MV-4-11 (cell line): ENCODE results near the gene RIPPLY2.
"Not testable (repeated sequence)": the region's sequence is repeated elsewhere in the genome, so short reads cannot be mapped to it uniquely, and the experiment has no call there.

Source experiments
- DNase-seq: peaks from one replicate; lab custom pipeline; 2025; lab: John Stamatoyannopoulos, UW

Gene RIPPLY2, protein sequence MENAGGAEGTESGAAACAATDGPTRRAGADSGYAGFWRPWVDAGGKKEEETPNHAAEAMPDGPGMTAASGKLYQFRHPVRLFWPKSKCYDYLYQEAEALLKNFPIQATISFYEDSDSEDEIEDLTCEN

GRCh38 chr6:83853178-83854000 is at the start of gene RIPPLY2:
RIPPLY2 (plus strand) TSS chr6:83853360; CDS start chr6:83853417, 57 bp downstream.
- no peak for DNase-seq

DNA sequence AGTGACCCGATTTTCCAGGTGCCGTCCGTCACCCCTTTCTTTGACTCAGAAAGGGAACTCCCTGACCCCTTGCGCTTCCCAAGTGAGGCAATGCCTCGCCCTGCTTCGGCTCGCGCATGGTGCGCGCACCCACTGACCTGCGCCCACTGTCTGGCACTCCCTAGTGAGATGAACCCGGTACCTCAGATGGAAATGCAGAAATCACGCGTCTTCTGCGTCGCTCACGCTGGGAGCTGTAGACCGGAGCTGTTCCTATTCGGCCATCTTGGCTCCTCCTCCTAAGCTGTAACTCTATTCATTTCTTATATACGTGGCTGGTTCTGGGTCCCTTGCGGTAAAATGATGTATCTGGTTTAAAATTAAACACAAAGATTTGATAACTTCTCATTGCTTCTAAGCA is 49.7 kb upstream of the RIPPLY2 start:
- not testable (repeated sequence) for DNase-seq

- DNase-seq = no peak
Observed at GRCh38 chr6:83804886-83805285, 48.3 kb upstream of the RIPPLY2 start.

DNA sequence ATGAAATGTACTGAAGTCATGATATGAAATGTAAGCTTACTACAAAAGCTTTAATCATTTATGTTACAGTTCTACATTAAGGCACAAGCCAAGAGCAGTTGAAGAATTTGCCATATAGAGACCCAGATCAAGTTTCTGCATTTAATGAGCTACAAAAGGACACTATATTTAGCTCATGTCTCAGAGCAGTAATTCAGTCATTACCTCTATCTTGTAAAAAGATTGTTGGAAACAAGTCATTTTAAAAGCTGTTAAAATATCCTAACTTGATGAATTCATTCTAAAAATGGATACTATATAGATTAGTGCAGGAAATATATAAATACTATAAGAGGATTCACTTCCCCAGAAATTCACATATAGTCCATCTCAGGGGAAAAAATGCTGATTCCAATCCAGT is 45.2 kb upstream of the RIPPLY2 start:
- no peak for DNase-seq

GRCh38 chr6:83808926-83809325 is 44.2 kb upstream of the RIPPLY2 start:
- DNase-seq = no peak

DNA sequence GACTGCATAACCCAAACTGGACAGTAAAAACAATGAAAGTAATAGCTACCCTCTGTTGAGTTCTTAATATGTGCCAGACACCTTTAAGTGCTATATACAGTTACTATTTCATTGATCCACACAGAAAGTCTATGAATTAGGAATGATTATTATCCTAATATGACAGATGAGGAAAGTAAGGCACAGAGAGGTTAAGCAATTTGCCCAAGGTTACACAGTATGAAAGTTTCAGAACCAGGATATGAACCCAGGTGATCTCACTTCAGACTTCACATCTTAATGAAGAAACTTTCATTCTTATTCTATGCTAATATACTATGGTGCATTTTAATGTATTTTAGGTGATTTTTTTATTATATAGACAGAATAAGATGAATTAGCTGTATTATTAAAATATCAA is 40.6 kb upstream of the RIPPLY2 start:
- DNase-seq = no peak

DNA sequence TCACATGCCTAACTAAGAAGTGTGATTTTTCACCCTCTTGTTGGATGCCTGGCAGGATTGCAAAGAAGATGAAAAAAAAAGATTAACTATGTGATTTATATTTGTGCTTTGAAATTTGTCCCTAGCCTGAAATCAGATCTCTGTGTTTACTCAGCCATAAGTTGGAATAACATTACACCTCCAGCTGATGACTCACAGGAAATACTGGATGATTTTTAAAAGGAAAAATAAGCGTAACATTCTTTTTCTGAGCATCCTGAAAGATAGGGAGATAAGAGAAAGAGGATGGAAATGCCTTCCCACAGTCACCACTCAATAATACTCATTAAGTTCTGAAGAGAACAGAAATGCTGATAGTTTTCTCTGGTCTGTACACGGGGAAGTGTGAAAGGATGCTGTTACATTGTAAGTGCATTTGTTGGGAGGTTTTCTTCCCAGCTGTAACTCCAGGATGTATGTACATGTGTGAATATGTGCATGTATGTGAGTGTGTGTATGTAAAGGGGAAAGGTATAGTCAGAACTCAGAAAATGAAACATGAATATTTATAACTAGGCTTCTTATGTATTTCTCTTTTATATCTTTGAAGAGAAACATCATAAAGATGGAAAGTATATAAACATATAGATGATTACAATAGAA is 37.4 kb upstream of the RIPPLY2 start:
- DNase-seq = no peak

DNA sequence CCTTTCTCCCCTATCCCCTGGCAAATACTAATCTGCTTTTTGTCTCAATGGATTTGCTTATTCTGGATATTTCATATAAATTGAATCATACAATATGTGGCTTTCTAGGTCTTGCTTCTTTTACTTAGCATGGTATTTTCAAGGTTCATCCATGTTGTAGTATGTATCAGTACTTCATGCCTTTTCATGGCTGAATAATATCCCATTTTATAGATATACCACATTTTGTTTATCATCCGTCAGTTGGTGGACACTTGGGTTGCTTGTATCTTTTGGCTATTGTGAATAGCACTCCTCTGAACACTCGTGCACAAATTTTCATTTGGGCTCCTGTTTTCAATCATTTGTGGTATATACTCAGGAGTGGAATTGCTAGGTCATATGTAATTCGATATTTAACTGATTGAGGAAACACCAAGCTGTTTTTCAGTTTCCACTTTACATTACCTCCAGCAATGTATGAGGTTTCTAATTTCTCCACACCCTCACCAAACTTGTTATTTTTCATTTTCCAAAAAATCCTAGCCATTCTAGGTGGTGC is 30.5 kb upstream of the RIPPLY2 start:
- DNase-seq = no peak

GRCh38 chr6:83824388-83824801 is 28.8 kb upstream of the RIPPLY2 start:
- no peak for DNase-seq

GRCh38 chr6:83824831-83825230 is 28.3 kb upstream of the RIPPLY2 start:
- no peak for DNase-seq

DNA sequence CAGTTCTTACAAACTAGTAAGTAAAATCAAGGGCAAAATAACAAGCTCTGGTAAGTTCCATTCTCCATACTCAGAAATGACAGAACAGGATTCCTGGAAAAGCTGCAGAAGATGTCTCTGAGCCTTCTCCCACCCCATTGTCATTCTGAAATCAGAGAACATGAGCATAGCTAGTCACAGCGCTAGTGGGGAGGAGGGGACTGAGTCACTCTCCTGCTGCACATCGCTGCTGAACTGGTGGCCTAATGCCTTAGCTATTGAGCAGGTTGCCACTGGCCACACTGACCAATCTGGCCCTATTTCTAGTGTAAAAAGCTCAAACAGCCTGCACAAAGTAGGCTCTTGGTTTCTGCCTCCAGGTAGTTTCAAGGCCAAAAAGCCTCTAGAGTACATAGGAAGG is 26.1 kb upstream of the RIPPLY2 start:
- DNase-seq = no peak

- DNase-seq = no peak
Observed at GRCh38 chr6:83838727-83839126, 14.4 kb upstream of the RIPPLY2 start.

DNA sequence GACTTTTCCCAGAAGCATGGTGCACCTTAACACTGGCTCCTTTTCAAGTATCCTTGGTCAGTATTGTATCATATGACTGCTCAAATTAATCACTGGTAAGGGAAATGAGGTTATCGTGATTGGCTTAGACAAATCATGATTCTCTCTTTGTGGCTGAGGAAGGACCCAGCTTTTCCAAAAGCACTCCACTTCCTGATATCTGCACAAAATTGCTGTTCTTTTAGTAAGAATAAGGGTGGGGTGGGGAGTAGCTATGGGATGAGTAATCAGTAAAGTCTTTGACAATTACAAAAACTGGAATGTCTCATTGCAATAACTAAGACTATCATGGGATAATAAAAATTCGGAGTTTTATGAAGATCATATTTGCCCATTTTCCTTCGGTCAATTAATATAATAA is 9.0 kb upstream of the RIPPLY2 start:
- DNase-seq = no peak

- DNase-seq = no peak
Observed at GRCh38 chr6:83846291-83846690, 6.9 kb upstream of the RIPPLY2 start.

- DNase-seq = no peak
Observed at GRCh38 chr6:83847179-83847578, 6.0 kb upstream of the RIPPLY2 start.

DNA sequence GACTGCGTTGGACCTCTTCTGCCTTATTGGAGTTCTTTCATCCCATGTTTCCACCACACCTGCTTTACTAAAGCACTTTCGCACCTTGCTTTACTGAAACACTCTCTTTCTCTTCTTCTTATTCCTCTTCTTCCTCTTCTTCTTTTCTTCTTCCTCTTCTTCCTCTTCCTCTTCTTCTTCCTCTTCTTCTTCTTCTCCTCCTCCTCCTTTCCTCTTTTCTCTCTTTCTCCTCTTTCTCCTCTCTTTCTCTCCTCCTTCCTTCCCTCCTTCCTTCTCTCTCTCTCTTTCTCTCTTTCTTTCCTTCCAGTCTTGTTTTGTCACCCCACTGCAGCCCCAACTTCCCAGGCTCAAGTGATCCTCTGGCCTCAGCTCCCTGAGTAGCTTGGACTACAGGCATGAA is 4.0 kb upstream of the RIPPLY2 start:
- DNase-seq = no peak

DNA sequence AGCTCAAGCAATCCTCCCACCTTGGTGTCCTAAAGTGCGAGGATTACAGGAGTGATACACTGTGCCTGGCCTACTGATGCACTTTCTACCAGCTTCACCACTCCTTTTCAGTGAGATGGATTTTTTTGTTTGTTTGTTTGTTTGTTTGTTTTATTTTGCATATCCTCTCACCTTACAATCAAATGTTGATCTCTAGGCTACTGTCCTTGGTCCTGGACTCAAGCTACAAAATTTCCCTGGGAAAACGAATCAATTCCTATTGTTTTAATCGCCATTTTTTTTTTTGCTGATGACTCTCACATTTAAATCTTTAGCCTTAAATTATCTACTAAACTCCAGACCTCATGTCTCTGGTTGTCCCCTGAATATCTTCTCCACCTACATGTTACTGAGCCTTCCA is 3.5 kb upstream of the RIPPLY2 start:
- no peak for DNase-seq

DNA sequence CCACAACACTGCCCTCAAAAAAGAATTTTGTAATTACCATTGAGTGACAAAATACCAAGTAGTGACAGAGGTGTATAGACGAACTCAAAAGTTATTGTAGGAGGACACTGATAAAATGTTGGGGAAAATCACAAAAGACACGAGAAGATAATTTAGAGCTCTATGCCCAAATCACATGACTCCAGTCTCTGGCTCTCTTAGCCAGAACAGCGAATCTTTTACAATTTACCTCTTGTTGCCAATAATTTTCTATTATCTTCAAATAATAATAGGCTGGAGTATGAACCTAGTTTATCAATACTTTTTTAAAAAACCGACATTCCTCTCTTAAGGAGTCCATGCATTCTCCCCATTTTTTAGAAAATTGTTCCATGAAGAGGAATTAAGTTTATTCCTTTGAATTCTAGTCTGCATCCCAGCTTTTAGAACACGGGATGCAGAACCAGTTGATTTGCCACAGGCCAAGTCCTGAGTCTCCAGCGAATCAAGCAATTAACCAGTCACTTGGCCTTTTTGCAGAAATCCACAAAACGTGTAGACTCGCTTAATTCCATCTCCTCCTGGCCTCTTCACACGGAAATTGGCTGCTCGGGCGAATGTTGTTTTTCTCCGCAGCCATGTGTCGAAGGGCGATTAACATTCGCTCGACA is 507 bp upstream of the RIPPLY2 start:
- no peak for DNase-seq

GRCh38 chr6:83854001-83854501 is 891 bp downstream of the RIPPLY2 start:
- DNase-seq = no peak

GRCh38 chr6:83854766-83855165 is 1.6 kb downstream of the RIPPLY2 start:
- DNase-seq = no peak

GRCh38 chr6:83859410-83860358 is 6.5 kb downstream of the RIPPLY2 start, which contains the start of gene CYB5R4:
CYB5R4 (plus strand) TSS chr6:83859689; CDS start chr6:83859783, 94 bp downstream.
- DNase-seq = peak; percentile 95
